KMS-11 (cell line): Measurements from ENCODE around the gene CCDC188.

Experiments used
- H2AFZ ChIP-seq: fragments of 200-600 bp; sonication (generic); 2 replicates; pipeline ENCODE4 v1.6.1; 2016; ENCODE audit warnings: antibody characterized with exemption, mixed run types, low read depth
- H3K27ac ChIP-seq: fragments of 200-600 bp; sonication (generic); 2 replicates; pipeline ENCODE4 v1.6.1; 2016; ENCODE audit warnings: mild to moderate bottlenecking, mixed run types
- H3K27me3 ChIP-seq: fragments of 200-600 bp; sonication (generic); 2 replicates; pipeline ENCODE4 v1.6.1; 2017; ENCODE audit warnings: mild to moderate bottlenecking, low read depth, mixed run types, moderate library complexity; ENCODE audit not compliant: insufficient read depth
- H3K36me3 ChIP-seq: fragments of 200-600 bp; sonication (generic); 2 replicates; pipeline ENCODE4 v1.6.1; 2017; ENCODE audit warnings: mild to moderate bottlenecking, mixed run types; ENCODE audit not compliant: insufficient read depth
- H3K4me1 ChIP-seq: fragments of 200-600 bp; sonication (generic); 2 replicates; pipeline ENCODE4 v1.6.1; 2016; ENCODE audit warnings: mild to moderate bottlenecking, low read depth, mixed run types; ENCODE audit not compliant: poor library complexity, severe bottlenecking
- H3K4me2 ChIP-seq: fragments of 200-600 bp; sonication (generic); 2 replicates; pipeline ENCODE4 v1.7.0; 2016; ENCODE audit warnings: mild to moderate bottlenecking, mixed run types
- H3K4me3 ChIP-seq: fragments of 200-600 bp; sonication (generic); IDR thresholded peaks from 2 replicates; pipeline ENCODE4 v1.6.1; 2017; ENCODE audit warnings: low read depth, low read length, mixed read lengths; ENCODE audit not compliant: insufficient read depth
- H3K79me2 ChIP-seq: fragments of 200-600 bp; sonication (generic); 2 replicates; pipeline ENCODE4 v1.6.1; 2016; ENCODE audit warnings: low read depth, mixed run types; ENCODE audit not compliant: insufficient read depth
- H3K9ac ChIP-seq: fragments of 200-600 bp; sonication (generic); 2 replicates; pipeline ENCODE4 v1.6.1; 2016; ENCODE audit warnings: mild to moderate bottlenecking, mixed run types
- H4K20me1 ChIP-seq: fragments of 200-600 bp; sonication (generic); 2 replicates; pipeline ENCODE4 v1.6.1; 2016; ENCODE audit warnings: mild to moderate bottlenecking, mixed run types; ENCODE audit not compliant: insufficient read depth
- CTCF ChIP-seq: fragments of 200-600 bp; sonication (generic); conservative IDR thresholded peaks from 2 replicates; pipeline ENCODE4 v1.6.1; 2017; ENCODE audit warnings: low read depth, mild to moderate bottlenecking, antibody characterized with exemption, low read length, moderate library complexity, mixed read lengths

Gene CCDC188

DNA sequence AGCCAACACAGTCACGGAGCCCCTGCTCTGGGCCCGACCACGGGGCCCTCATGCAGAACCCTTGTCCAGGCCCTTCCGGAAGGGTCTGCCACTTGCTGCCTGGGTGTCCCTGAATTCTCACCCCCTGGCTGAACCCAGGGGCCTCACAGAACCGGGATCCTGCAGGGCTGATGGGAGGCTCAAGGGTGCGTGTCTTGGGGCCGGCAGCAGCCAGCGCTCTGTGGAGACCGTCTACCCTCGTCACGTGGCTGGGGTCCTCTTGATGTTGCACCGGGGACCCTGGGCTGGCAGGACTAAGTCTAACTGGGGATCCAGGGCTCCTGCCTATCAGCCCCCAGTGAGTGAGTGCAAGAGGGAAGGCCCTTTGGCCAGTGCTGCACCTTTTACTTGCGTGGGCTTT lies 19.3 kb upstream of the CCDC188 start:
- Histone ChIP-seq H3K79me2 (no peaks in the 10 kb centered on the region), H3K9ac (no peak overlapping the region), H3K27ac (no peak overlapping the region), H4K20me1 (no peaks in the 10 kb centered on the region), H3K4me3 (no peak overlapping the region), H3K4me1 (no peaks in the 10 kb centered on the region), H3K27me3 (peaks cover 92% of the 10 kb centered on the region), H3K36me3 (no peaks in the 10 kb centered on the region), H3K4me2 (no peak overlapping the region), H2AFZ (no peak overlapping the region)
- no peak for TF ChIP-seq CTCF

- Histone ChIP-seq H3K27me3 (peaks cover 85% of the 10 kb centered on the region), H3K36me3 (no peaks in the 10 kb centered on the region), H3K79me2 (no peaks in the 10 kb centered on the region), H3K27ac (no peak overlapping the region), H3K4me2 (no peak overlapping the region), H2AFZ (no peak overlapping the region), H3K9ac (no peak overlapping the region), H3K4me1 (no peaks in the 10 kb centered on the region), H3K4me3 (no peak overlapping the region), H4K20me1 (no peaks in the 10 kb centered on the region)
- no peak for TF ChIP-seq CTCF
Measured at GRCh38 chr22:20169253-20169822, 18.5 kb upstream of the CCDC188 start.

DNA sequence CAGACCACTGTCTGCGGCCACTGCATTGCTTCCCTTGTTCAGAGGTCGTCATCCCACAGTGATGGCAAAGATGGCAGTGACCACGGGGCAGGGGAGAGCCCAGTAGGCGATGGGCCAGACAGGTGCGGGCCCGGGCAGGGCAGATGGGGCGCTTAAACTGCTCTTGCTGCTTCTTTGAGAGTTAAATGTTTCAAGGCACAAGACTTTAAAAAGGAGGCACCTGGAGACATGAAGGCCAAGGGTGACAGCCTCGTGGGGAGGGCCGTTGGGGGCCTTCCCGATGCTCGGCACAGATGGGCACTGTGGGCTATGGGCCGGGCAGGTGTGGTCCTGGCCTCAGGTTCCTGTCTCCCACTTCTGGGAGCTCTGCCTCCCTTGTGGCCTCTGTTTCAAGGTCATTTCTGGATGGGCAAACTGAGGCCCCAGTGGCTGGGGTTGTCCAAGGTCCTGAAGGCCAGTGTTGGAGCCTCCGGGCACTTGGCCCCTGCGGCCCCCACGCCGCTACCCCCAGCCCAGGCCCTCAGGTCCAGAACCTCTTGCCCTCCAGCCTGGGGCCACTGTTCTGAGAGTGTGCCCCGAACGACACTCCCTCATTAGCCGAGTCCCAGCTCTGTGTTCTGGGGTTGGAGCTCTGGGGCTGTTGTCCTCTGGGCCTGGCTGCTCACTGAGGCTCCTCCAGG lies 16.9 kb upstream of the CCDC188 start:
- Histone ChIP-seq H3K79me2 (no peaks in the 10 kb centered on the region), H3K4me3 (no peak overlapping the region), H3K36me3 (no peaks in the 10 kb centered on the region), H3K27me3 (peaks cover 70% of the 10 kb centered on the region), H3K9ac (no peak overlapping the region), H4K20me1 (no peaks in the 10 kb centered on the region), H3K27ac (no peak overlapping the region), H3K4me2 (no peak overlapping the region), H3K4me1 (no peaks in the 10 kb centered on the region), H2AFZ (no peak overlapping the region)
- no peak for TF ChIP-seq CTCF

DNA sequence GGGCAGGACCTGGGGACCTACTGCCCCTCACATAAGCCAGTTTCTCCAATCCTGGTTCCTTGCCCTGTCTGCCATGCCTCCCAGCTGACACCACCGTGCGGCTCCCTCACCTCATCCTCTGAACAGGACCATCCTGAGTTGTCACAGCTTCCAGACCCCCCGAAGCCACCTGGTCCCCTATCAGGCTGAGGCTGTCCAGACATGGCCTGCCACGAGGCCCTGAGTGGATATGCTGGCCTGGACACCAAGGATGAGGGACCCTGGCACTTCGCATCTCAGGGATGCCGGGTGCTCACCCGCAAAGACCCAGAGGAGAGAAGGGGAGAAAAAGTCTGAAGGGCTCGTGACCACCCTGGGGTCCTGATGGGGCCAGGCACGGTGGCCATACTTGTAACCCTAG lies 15.8 kb upstream of the CCDC188 start:
- Histone ChIP-seq H3K27me3 (peaks cover 61% of the 10 kb centered on the region), H2AFZ (no peak overlapping the region), H3K4me1 (no peaks in the 10 kb centered on the region), H3K36me3 (no peaks in the 10 kb centered on the region), H4K20me1 (no peaks in the 10 kb centered on the region), H3K27ac (no peak overlapping the region), H3K9ac (no peak overlapping the region), H3K4me2 (no peak overlapping the region), H3K4me3 (no peak overlapping the region), H3K79me2 (no peaks in the 10 kb centered on the region)
- no peak for TF ChIP-seq CTCF
